HUES64 (cell line): ENCODE results near the gene REEP5.

Source experiments
- H3K27ac ChIP-seq: 2 replicates; pipeline ENCODE4 v1.7.0; 2013; ENCODE audit warnings: low read depth, low read length, inconsistent platforms
- H3K27me3 ChIP-seq: 2 replicates; pipeline ENCODE4 v1.6.1; 2013; ENCODE audit warnings: mild to moderate bottlenecking, low read length; ENCODE audit not compliant: insufficient read depth
- H3K36me3 ChIP-seq: 2 replicates; pipeline ENCODE4 v1.6.1; 2013; ENCODE audit warnings: mild to moderate bottlenecking, low read length; ENCODE audit not compliant: insufficient read depth
- H3K4me1 ChIP-seq: 2 replicates; pipeline ENCODE4 v1.6.1; 2013; ENCODE audit warnings: mild to moderate bottlenecking, low read length, moderate library complexity; ENCODE audit not compliant: insufficient read depth
- H3K4me3 ChIP-seq: 2 replicates; pipeline ENCODE4 v1.5.1; 2013; ENCODE audit warnings: mild to moderate bottlenecking, low read length, moderate library complexity
- H3K9ac ChIP-seq: 2 replicates; pipeline ENCODE4 v1.6.1; 2013; ENCODE audit warnings: mild to moderate bottlenecking, low read depth, low read length
- H3K9me3 ChIP-seq: 2 replicates; pipeline ENCODE4 v1.6.1; 2013; ENCODE audit warnings: low read depth, low read length; ENCODE audit not compliant: insufficient read depth
- WGBS: fragments of 150-250, 120-280 bp; methylation state at CpG from one replicate; pipeline ENCODE4 v1.1.7; 2013; ENCODE audit warnings: missing lambda C conversion rate; 5-methylcytosine and 5-hydroxymethylcytosine counted together

Gene REEP5

GRCh38 chr5:112886975-112887374 is 35.1 kb downstream of the REEP5 start:
- peaks cover 63% of the 10 kb centered on the region for H3K36me3 ChIP-seq

GRCh38 chr5:112885001-112885400 is 37.0 kb downstream of the REEP5 start:
- no peak overlapping the region for H3K27ac ChIP-seq

More at GRCh38 chr5:112886975-112887374, 35.1 kb downstream of the REEP5 start:
- Histone ChIP-seq H3K9me3 (no peaks in the 10 kb centered on the region), H3K4me3 (no peak overlapping the region), H3K27ac (no peak overlapping the region), H3K9ac (no peak overlapping the region), H3K27me3 (no peaks in the 10 kb centered on the region), H3K4me1 (no peaks in the 10 kb centered on the region)
- 95% methylated on average over 4 of the region's 4 CpGs for WGBS

GRCh38 chr5:112883192-112883591 is 38.8 kb downstream of the REEP5 start:
- Histone ChIP-seq H3K27ac (no peak overlapping the region), H3K27me3 (no peaks in the 10 kb centered on the region), H3K9me3 (no peaks in the 10 kb centered on the region), H3K4me1 (no peaks in the 10 kb centered on the region; the same call in 1 of the 2 replicates), H3K36me3 (peaks cover 87% of the 10 kb centered on the region), H3K4me3 (no peak overlapping the region), H3K9ac (no peak overlapping the region)
- WGBS, result 95% methylated on average over 2 of the region's 2 CpGs

More at GRCh38 chr5:112885001-112885400, 37.0 kb downstream of the REEP5 start:
- Histone ChIP-seq H3K9me3 (no peaks in the 10 kb centered on the region), H3K4me1 (no peaks in the 10 kb centered on the region), H3K9ac (no peak overlapping the region), H3K4me3 (no peak overlapping the region), H3K27me3 (no peaks in the 10 kb centered on the region), H3K36me3 (peaks cover 73% of the 10 kb centered on the region)
- 95% methylated on average over 3 of the region's 3 CpGs for WGBS

DNA sequence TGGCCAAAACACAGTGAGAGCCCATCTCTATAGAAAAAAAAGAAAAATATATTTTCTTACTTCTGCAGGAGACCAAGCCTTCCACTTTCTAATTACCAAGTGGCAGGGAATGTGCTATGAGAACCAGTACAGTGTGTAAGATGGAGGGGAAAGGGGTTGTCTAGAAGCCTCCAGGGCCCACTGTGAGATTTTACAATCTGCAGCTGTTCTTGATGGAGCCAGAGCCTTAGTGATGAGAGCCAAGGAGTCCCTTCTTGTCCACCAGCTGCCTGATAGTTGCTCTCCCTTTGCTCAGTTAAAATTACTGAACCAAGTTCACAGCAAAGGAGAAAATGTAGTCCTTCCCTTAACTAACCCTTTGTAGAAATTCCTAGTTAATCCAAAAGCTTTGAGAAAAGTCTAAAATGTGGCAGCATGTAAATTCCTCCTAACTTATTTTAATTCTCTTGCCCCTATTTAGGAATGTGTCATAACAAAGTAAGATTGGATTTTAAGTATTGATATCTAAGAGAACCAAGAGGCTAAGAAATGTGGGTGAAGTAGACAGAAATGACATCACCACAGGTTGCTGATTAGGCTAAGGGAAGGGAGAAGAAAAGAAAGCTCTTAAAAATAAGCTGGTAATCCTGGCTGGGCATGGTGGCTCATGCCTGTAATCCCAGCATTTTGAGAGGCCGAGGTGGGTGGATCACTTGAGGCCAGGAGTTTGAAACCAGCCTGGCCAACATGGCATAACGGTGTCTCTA is 41.6 kb downstream of the REEP5 start:
- H3K9me3 ChIP-seq, result no peaks in the 10 kb centered on the region
- H3K4me1 ChIP-seq, result peaks cover 19% of the 10 kb centered on the region
- no peak overlapping the region for H3K4me3 ChIP-seq
- H3K36me3 ChIP-seq, result peaks cover 84% of the 10 kb centered on the region
- H3K9ac ChIP-seq, result no peak overlapping the region
- WGBS, result 95% methylated on average over 2 of the region's 2 CpGs
- no peaks in the 10 kb centered on the region for H3K27me3 ChIP-seq
- no peak overlapping the region for H3K27ac ChIP-seq

DNA sequence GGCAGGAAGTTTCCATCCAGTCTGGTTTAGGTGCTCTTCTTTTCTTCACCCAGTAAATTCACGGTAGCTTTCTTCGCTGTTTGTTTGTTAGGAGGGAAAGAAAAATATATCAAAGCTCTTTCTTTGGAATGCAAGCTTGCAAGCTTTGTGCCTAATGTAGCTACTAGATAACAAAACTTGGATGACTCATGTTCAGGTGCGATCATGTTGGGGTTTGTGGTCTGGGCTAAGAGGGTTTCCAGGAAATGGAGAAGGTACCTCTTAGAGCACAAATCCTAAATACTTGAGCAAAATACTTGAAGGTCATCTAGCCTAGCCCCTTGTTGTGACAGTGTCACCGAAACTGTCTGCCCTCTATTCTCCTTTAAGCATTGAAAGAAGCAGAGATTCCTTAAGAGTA is 43.3 kb downstream of the REEP5 start:
- Histone ChIP-seq H3K27me3 (no peaks in the 10 kb centered on the region), H3K4me3 (no peak overlapping the region), H3K9me3 (no peaks in the 10 kb centered on the region), H3K27ac (no peak overlapping the region), H3K9ac (no peak overlapping the region), H3K4me1 (peaks cover 19% of the 10 kb centered on the region), H3K36me3 (peaks cover 79% of the 10 kb centered on the region)
- WGBS, result 92% methylated on average over 4 of the region's 4 CpGs

DNA sequence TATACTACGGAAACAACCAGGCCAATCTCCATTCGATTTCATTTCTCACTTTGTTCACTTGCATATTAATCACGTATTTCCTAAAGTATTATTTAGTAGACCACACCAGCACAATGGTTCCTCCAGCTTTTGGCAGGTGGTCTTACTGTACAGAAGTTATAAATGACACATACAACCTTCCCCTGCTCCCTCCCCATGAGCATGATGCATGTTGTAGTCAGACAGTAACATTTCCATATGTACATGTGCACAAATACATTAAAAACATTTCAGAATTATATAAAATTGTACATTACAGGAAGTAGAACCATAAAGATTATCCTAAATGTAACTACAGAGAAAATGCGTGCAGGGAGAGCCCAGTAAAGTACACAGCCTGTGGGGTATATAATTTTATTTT is 43.9 kb downstream of the REEP5 start:
- Histone ChIP-seq H3K36me3 (peaks cover 72% of the 10 kb centered on the region), H3K4me1 (peaks cover 19% of the 10 kb centered on the region)
- WGBS, result 81% methylated on average over 3 of the region's 4 CpGs

GRCh38 chr5:112876362-112876761 is 45.7 kb downstream of the REEP5 start:
- Histone ChIP-seq H3K9ac (peak overlapping the region; percentile 24), H3K4me3 (no peak overlapping the region), H3K27me3 (no peaks in the 10 kb centered on the region), H3K4me1 (peaks cover 19% of the 10 kb centered on the region), H3K27ac (peak overlapping the region; percentile 74; the same call in 1 of the 2 replicates), H3K9me3 (no peaks in the 10 kb centered on the region), H3K36me3 (peaks cover 57% of the 10 kb centered on the region)
- 67% methylated on average over 2 of the region's 2 CpGs for WGBS

More for the DNA sequence above, 43.9 kb downstream of the REEP5 start:
- H3K27me3 ChIP-seq, result no peaks in the 10 kb centered on the region
- H3K4me3 ChIP-seq, result no peak overlapping the region
- no peak overlapping the region for H3K9ac ChIP-seq
- no peaks in the 10 kb centered on the region for H3K9me3 ChIP-seq
- no peak overlapping the region for H3K27ac ChIP-seq

DNA sequence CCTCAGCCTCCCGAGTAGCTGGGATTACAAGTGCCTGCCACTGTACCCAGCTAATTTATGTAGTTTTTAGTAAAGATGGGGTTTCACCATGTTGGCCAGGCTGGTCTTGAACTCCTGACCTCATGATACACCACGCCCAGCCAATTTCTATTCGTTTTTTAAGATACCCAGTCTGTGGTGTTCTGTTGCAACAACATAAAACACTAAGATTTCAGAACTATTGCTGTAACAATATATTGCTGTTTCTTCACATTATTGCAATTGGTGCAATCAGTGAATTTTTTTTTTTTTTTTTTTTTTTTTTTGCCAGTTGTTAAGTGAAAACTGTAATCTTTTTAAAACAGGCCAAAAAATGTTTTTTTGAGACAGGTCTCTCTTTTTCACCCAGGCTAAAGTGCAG is 51.1 kb downstream of the REEP5 start:
- peaks cover 66% of the 10 kb centered on the region for H3K36me3 ChIP-seq
- H3K27ac ChIP-seq, result no peak overlapping the region
- H3K27me3 ChIP-seq, result no peaks in the 10 kb centered on the region
- no peaks in the 10 kb centered on the region for H3K9me3 ChIP-seq
- no peak overlapping the region for H3K4me3 ChIP-seq
- 76% methylated on average over 3 of the region's 3 CpGs for WGBS
- no peak overlapping the region for H3K9ac ChIP-seq
- H3K4me1 ChIP-seq, result peaks cover 1% of the 10 kb centered on the region

DNA sequence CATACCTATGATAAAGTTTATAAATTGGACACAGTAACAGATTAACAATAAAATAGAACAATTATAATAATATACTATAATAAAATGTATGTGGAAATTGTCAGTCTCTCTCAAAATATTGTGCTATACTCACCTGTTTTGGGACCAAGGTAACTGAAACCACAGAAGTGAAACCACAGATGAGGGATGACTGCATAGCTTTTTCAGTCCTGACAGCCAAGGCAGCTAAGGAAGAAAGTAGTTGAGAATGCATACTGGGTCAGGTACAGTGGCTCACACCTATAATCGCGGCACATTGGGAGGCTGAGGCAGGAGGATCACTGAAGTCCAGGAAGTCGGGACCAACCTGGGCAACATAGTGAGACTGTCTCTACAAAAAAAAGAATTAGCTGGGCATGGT is 52.1 kb downstream of the REEP5 start:
- Histone ChIP-seq H3K36me3 (peaks cover 70% of the 10 kb centered on the region), H3K9ac (no peak overlapping the region), H3K4me3 (no peak overlapping the region), H3K27ac (no peak overlapping the region), H3K27me3 (no peaks in the 10 kb centered on the region), H3K4me1 (no peaks in the 10 kb centered on the region), H3K9me3 (no peaks in the 10 kb centered on the region)
- WGBS, result 95% methylated on average over 3 of the region's 3 CpGs

DNA sequence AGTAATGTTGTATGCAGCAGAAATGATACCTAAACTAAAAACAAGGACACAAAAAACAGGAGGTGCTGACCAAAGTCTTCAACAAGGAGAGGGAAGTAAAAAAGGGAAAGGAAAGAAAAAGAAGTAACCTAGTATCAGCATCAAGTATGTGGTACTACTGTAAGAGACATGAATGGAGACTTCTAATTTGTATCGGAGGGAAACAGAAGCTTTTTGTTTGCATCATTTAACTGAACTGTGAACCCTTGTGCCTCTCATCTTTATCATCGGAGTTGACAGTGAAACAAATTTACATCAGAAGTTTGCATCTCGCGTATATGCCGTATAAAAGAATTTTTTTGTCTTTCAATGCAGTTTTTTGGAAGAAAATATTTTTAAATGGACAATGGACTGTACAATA is 54.6 kb downstream of the REEP5 start:
- Histone ChIP-seq H3K4me3 (no peak overlapping the region), H3K4me1 (peaks cover 2% of the 10 kb centered on the region; the same call in 1 of the 2 replicates), H3K27ac (no peak overlapping the region), H3K9ac (no peak overlapping the region), H3K27me3 (no peaks in the 10 kb centered on the region), H3K36me3 (peaks cover 89% of the 10 kb centered on the region), H3K9me3 (no peaks in the 10 kb centered on the region)
- 96% methylated on average over 5 of the region's 5 CpGs for WGBS

- H3K4me1 ChIP-seq, result peaks cover 6% of the 10 kb centered on the region
- no peak overlapping the region for H3K9ac ChIP-seq
- no peaks in the 10 kb centered on the region for H3K27me3 ChIP-seq
- peaks cover 89% of the 10 kb centered on the region for H3K36me3 ChIP-seq
- WGBS, result 100% methylated on average over 2 of the region's 2 CpGs
- no peaks in the 10 kb centered on the region for H3K9me3 ChIP-seq
- H3K27ac ChIP-seq, result no peak overlapping the region
- H3K4me3 ChIP-seq, result no peak overlapping the region
Measured at GRCh38 chr5:112866739-112867138, 55.3 kb downstream of the REEP5 start.
